ENCODE data around the gene KRT1. TPM values are rescaled to one million over a fixed set of nuclear protein-coding genes. Genes with fewer than 3 reads are reported as not detected.

Gene KRT1
- total and polyA plus RNA-seq, 2 donors (not counting 1 experiment from before 2014, with no cell fraction given), result not detected

- H3K4me3 Mint-ChIP-seq, result no peak overlapping the region
Observed at GRCh38 chr12:52629281-52630007, 50.8 kb downstream of the KRT1 start.

More at GRCh38 chr12:52629281-52630007, 50.8 kb downstream of the KRT1 start:
- Mint-ChIP-seq H3K4me1 (no peaks in the 10 kb centered on the region), H3K9me3 (ENCODE audit: insufficient read depth) (no peaks in the 10 kb centered on the region), H3K27me3 (peaks cover 22% of the 10 kb centered on the region), H3K27ac (no peak overlapping the region)
- Histone ChIP-seq H3K27me3 (replicated peaks in 1 of 4; ENCODE audit: control extremely low read depth in 1 of 4, control insufficient read depth in 3 of 4, insufficient read depth in 4 of 4, low read length in 3 of 4) (peaks cover 0 to 2% (median 0%) of the 10 kb centered on the region in 4 experiments), H3K79me2 (ENCODE audit: control insufficient read depth, insufficient read depth, low read length) (no peaks in the 10 kb centered on the region), H4K20me1 (ENCODE audit: control insufficient read depth, insufficient read depth, low read length, poor library complexity, severe bottlenecking) (no peaks in the 10 kb centered on the region), H3K4me3 (ENCODE audit: control extremely low read depth in 1 of 5, extremely low read depth in 1 of 5, insufficient read depth in 1 of 5, low read depth in 2 of 5, low read length in 4 of 5) (no peak overlapping the region), H2AFZ (ENCODE audit: insufficient read depth, low read depth, low read length, poor library complexity, severe bottlenecking) (no peak overlapping the region), H3K4me1 (ENCODE audit: control insufficient read depth in 2 of 2, insufficient read depth in 2 of 2, low read length in 2 of 2) (no peaks in the 10 kb centered on the region), H3K36me3 (replicated peaks in 1 of 2; ENCODE audit: control extremely low read depth in 1 of 2, control insufficient read depth in 1 of 2, extremely low read depth in 1 of 2, insufficient read depth in 2 of 2, low read length in 1 of 2) (no peaks in the 10 kb centered on the region), H3K9ac (ENCODE audit: low read length) (no peak overlapping the region), H3K27ac (ENCODE audit: low read length in 2 of 2) (no peak overlapping the region), H3K4me2 (replicated peaks; ENCODE audit: low read depth, low read length, poor library complexity, severe bottlenecking) (no peak overlapping the region), H3K9me3 (ENCODE audit: control extremely low read depth in 1 of 3, control insufficient read depth in 2 of 3, insufficient read depth in 1 of 3, low read length in 2 of 3) (no peaks in the 10 kb centered on the region)
- no peak for TF ChIP-seq EZH2 (IDR thresholded peaks at IDR 0.05; ENCODE audit: borderline replicate concordance, insufficient read depth, low read depth, low read length, poor library complexity, severe bottlenecking)
- TF ChIP-seq CTCF (IDR thresholded peaks at IDR 0.05), result no peak
- DNase-seq, result no peak
- intact Hi-C loops (cut with micrococcal nuclease), result no loop called here
- CTCF ChIA-PET, result no interaction called here
- 76% methylated on average over 9 of the region's 12 CpGs for WGBS (ENCODE audit: insufficient coverage)
- no peak for ATAC-seq (ENCODE audit: low read depth)
- POLR2A ChIA-PET, result no interaction called here
